Measurements from ENCODE around the gene XCR1.

The XCR1 gene

GRCh38 chr3:45986303-45986982 is 40.8 kb downstream of the XCR1 start:
- H3K9ac ChIP-seq (ENCODE audit: low read depth in 1 of 2, low read length in 2 of 2) = peak overlapping the region; percentile 32 to 53
- peak overlapping the region; percentile 76 to 83 for H3K27ac ChIP-seq (ENCODE audit: low read depth in 2 of 2, low read length in 2 of 2)
- no peak overlapping the region for H3K4me3 ChIP-seq (ENCODE audit: low read length in 2 of 2)
- H3K27me3 ChIP-seq (ENCODE audit: control insufficient read depth in 2 of 2, insufficient read depth in 2 of 2, low read length in 2 of 2) = no peaks in the 10 kb centered on the region
- H3K9me3 ChIP-seq (ENCODE audit: control insufficient read depth in 2 of 2, low read length in 2 of 2) = no peaks in the 10 kb centered on the region
- H3K4me1 ChIP-seq (ENCODE audit: control insufficient read depth in 2 of 2, insufficient read depth in 2 of 2, low read length in 2 of 2) = peaks cover 23 to 32% of the 10 kb centered on the region in 2 donors
- peaks cover 24 to 34% of the 10 kb centered on the region in 2 donors for H3K36me3 ChIP-seq (ENCODE audit: control insufficient read depth in 2 of 2, insufficient read depth in 2 of 2, low read length in 2 of 2)

GRCh38 chr3:45985532-45986302 is 41.6 kb downstream of the XCR1 start:
- Histone ChIP-seq H3K27ac (ENCODE audit: low read depth in 2 of 2, low read length in 2 of 2) (peak overlapping the region; percentile 76 to 83), H3K27me3 (ENCODE audit: control insufficient read depth in 2 of 2, insufficient read depth in 2 of 2, low read length in 2 of 2) (no peaks in the 10 kb centered on the region), H3K4me3 (ENCODE audit: low read length in 2 of 2) (no peak overlapping the region), H3K9me3 (ENCODE audit: control insufficient read depth in 2 of 2, low read length in 2 of 2) (no peaks in the 10 kb centered on the region), H3K36me3 (ENCODE audit: control insufficient read depth in 2 of 2, insufficient read depth in 2 of 2, low read length in 2 of 2) (peaks cover 29 to 39% of the 10 kb centered on the region in 2 donors), H3K4me1 (ENCODE audit: control insufficient read depth in 2 of 2, insufficient read depth in 2 of 2, low read length in 2 of 2) (peaks cover 23 to 32% of the 10 kb centered on the region in 2 donors), H3K9ac (ENCODE audit: low read depth in 1 of 2, low read length in 2 of 2) (peak overlapping the region in 1 of 2 donors; percentile 53)

- Histone ChIP-seq H3K9ac (ENCODE audit: low read depth in 1 of 2, low read length in 2 of 2) (no peak overlapping the region), H3K36me3 (ENCODE audit: control insufficient read depth in 2 of 2, insufficient read depth in 2 of 2, low read length in 2 of 2) (peaks cover 31 to 41% of the 10 kb centered on the region in 2 donors), H3K4me1 (ENCODE audit: control insufficient read depth in 2 of 2, insufficient read depth in 2 of 2, low read length in 2 of 2) (peaks cover 25 to 34% of the 10 kb centered on the region in 2 donors), H3K4me3 (ENCODE audit: low read length in 2 of 2) (no peak overlapping the region), H3K27me3 (ENCODE audit: control insufficient read depth in 2 of 2, insufficient read depth in 2 of 2, low read length in 2 of 2) (no peaks in the 10 kb centered on the region), H3K9me3 (ENCODE audit: control insufficient read depth in 2 of 2, low read length in 2 of 2) (no peaks in the 10 kb centered on the region), H3K27ac (ENCODE audit: low read depth in 2 of 2, low read length in 2 of 2) (peak overlapping the region in 1 of 2 donors; percentile 76)
Measured at GRCh38 chr3:45984331-45985312, 42.7 kb downstream of the XCR1 start.

- Histone ChIP-seq H3K4me3 (ENCODE audit: low read length in 2 of 2) (no peak overlapping the region), H3K9ac (ENCODE audit: low read depth in 1 of 2, low read length in 2 of 2) (no peak overlapping the region), H3K27me3 (ENCODE audit: control insufficient read depth in 2 of 2, insufficient read depth in 2 of 2, low read length in 2 of 2) (no peaks in the 10 kb centered on the region), H3K27ac (ENCODE audit: low read depth in 2 of 2, low read length in 2 of 2) (no peak overlapping the region), H3K36me3 (ENCODE audit: control insufficient read depth in 2 of 2, insufficient read depth in 2 of 2, low read length in 2 of 2) (peaks cover 36 to 44% of the 10 kb centered on the region in 2 donors), H3K9me3 (ENCODE audit: control insufficient read depth in 2 of 2, low read length in 2 of 2) (no peaks in the 10 kb centered on the region), H3K4me1 (ENCODE audit: control insufficient read depth in 2 of 2, insufficient read depth in 2 of 2, low read length in 2 of 2) (peaks cover 31 to 39% of the 10 kb centered on the region in 2 donors)
Measured at GRCh38 chr3:45983770-45984169, 43.5 kb downstream of the XCR1 start.

DNA sequence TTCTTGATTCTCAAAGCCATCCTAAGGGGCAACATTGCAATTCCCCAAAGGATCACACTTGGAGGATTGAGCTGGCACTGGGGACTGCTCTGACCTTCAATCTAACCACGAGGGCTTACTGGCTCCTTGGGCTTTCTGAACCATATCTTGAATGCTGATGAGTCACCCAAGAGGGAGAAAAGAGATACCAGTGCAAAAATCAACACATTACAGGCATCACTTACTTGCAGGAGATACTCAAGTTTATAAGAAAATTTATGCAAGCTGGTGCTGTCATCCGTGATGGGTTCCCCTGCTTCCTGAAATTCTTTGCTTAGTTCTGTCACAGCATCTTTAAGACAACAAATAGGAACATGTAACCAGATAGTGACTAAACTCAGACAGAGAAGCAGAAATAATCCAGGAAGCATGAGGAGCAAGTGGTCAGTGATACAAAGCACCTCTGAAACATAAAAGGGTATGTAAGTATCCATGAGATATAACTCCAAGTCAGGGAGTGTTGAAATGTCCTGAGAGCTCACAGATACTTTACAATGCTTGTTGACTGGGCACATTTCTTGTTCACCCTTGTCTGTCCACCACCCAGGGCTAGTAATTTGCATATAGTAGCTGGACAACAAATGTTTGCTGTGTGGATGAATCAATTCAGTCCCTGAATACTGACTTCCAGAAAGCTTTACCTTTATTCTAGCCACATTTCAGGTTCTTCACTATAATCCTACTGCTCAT is 45.8 kb downstream of the XCR1 start:
- H3K36me3 ChIP-seq (ENCODE audit: control insufficient read depth in 2 of 2, insufficient read depth in 2 of 2, low read length in 2 of 2) = peaks cover 36 to 44% of the 10 kb centered on the region in 2 donors
- H3K27ac ChIP-seq (ENCODE audit: low read depth in 2 of 2, low read length in 2 of 2) = no peak overlapping the region
- H3K9ac ChIP-seq (ENCODE audit: low read depth in 1 of 2, low read length in 2 of 2) = no peak overlapping the region
- no peaks in the 10 kb centered on the region for H3K9me3 ChIP-seq (ENCODE audit: control insufficient read depth in 2 of 2, low read length in 2 of 2)
- H3K4me3 ChIP-seq (ENCODE audit: low read length in 2 of 2) = no peak overlapping the region
- no peaks in the 10 kb centered on the region for H3K27me3 ChIP-seq (ENCODE audit: control insufficient read depth in 2 of 2, insufficient read depth in 2 of 2, low read length in 2 of 2)
- peaks cover 26 to 27% of the 10 kb centered on the region in 2 donors for H3K4me1 ChIP-seq (ENCODE audit: control insufficient read depth in 2 of 2, insufficient read depth in 2 of 2, low read length in 2 of 2)

GRCh38 chr3:45980819-45981218 is 46.5 kb downstream of the XCR1 start:
- H3K4me1 ChIP-seq (ENCODE audit: control insufficient read depth in 2 of 2, insufficient read depth in 2 of 2, low read length in 2 of 2) = peaks cover 21 to 26% of the 10 kb centered on the region in 2 donors
- no peak overlapping the region for H3K4me3 ChIP-seq (ENCODE audit: low read length in 2 of 2)
- H3K9me3 ChIP-seq (ENCODE audit: control insufficient read depth in 2 of 2, low read length in 2 of 2) = no peaks in the 10 kb centered on the region
- H3K9ac ChIP-seq (ENCODE audit: low read depth in 1 of 2, low read length in 2 of 2) = no peak overlapping the region
- peaks cover 39 to 47% of the 10 kb centered on the region in 2 donors for H3K36me3 ChIP-seq (ENCODE audit: control insufficient read depth in 2 of 2, insufficient read depth in 2 of 2, low read length in 2 of 2)
- no peak overlapping the region for H3K27ac ChIP-seq (ENCODE audit: low read depth in 2 of 2, low read length in 2 of 2)
- no peaks in the 10 kb centered on the region for H3K27me3 ChIP-seq (ENCODE audit: control insufficient read depth in 2 of 2, insufficient read depth in 2 of 2, low read length in 2 of 2)

DNA sequence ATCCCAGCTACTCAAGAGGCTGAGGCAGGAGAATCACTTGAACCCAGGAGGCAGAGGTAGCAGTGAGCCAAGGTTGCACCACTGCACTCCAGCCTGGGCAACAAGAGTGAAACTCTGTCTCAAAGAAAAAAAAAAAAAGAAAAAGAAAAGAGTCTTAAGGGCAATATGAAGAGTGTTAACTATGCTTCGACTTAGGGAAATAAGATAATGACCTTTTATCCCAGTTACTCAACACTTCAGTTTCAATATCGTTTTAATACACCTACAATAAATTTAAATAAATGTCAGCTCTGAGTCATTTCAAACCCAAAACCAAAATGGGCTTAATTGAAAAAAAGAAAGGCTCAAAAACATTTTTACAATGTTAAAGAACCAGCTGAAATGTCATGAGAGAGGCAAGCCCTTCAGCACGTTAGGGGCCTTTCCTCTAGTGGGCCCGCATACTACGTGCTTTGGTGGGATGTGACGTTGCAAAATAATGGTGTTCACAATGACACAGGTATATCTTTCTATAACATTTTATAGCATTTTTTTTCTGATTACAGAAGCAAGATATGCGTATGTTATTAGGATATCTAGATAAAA is 47.0 kb downstream of the XCR1 start:
- Histone ChIP-seq H3K36me3 (ENCODE audit: control insufficient read depth in 2 of 2, insufficient read depth in 2 of 2, low read length in 2 of 2) (peaks cover 40 to 48% of the 10 kb centered on the region in 2 donors), H3K4me1 (ENCODE audit: control insufficient read depth in 2 of 2, insufficient read depth in 2 of 2, low read length in 2 of 2) (peaks cover 18 to 25% of the 10 kb centered on the region in 2 donors)

GRCh38 chr3:45979378-45979777 is 47.9 kb downstream of the XCR1 start:
- Histone ChIP-seq H3K9me3 (ENCODE audit: control insufficient read depth in 2 of 2, low read length in 2 of 2) (no peaks in the 10 kb centered on the region), H3K36me3 (ENCODE audit: control insufficient read depth in 2 of 2, insufficient read depth in 2 of 2, low read length in 2 of 2) (peaks cover 49 to 50% of the 10 kb centered on the region in 2 donors), H3K27me3 (ENCODE audit: control insufficient read depth in 2 of 2, insufficient read depth in 2 of 2, low read length in 2 of 2) (no peaks in the 10 kb centered on the region), H3K4me1 (ENCODE audit: control insufficient read depth in 2 of 2, insufficient read depth in 2 of 2, low read length in 2 of 2) (peaks cover 10 to 25% of the 10 kb centered on the region in 2 donors), H3K4me3 (ENCODE audit: low read length in 2 of 2) (no peak overlapping the region), H3K27ac (ENCODE audit: low read depth in 2 of 2, low read length in 2 of 2) (peak overlapping the region in 1 of 2 donors; percentile 35), H3K9ac (ENCODE audit: low read depth in 1 of 2, low read length in 2 of 2) (no peak overlapping the region)

More for the DNA sequence above, 47.0 kb downstream of the XCR1 start:
- H3K9me3 ChIP-seq (ENCODE audit: control insufficient read depth in 2 of 2, low read length in 2 of 2) = no peaks in the 10 kb centered on the region
- no peak overlapping the region for H3K9ac ChIP-seq (ENCODE audit: low read depth in 1 of 2, low read length in 2 of 2)
- no peaks in the 10 kb centered on the region for H3K27me3 ChIP-seq (ENCODE audit: control insufficient read depth in 2 of 2, insufficient read depth in 2 of 2, low read length in 2 of 2)
- H3K4me3 ChIP-seq (ENCODE audit: low read length in 2 of 2) = no peak overlapping the region
- no peak overlapping the region for H3K27ac ChIP-seq (ENCODE audit: low read depth in 2 of 2, low read length in 2 of 2)
